HEK293 (cell line): ENCODE data around the gene LY6G5B.

Experiments
- CTCF ChIP-seq: fragments of 450-650 bp; formaldehyde crosslinking; IDR thresholded peaks from 2 replicates; pipeline ENCODE4 v1.5.1; 2016; ENCODE audit warnings: missing biosample characterization, missing genetic modification characterization
- SCRT2 ChIP-seq: fragments of 450-650 bp; formaldehyde crosslinking; IDR thresholded peaks from 2 replicates; pipeline ENCODE4 v1.5.1; 2016; ENCODE audit warnings: missing biosample characterization, missing genetic modification characterization

GRCh38 chr6:31710523-31711219 is 40.9 kb downstream of the LY6G5B start:
- TF ChIP-seq SCRT2 (tag by site-specific recombination) (no peak), CTCF (tag by site-specific recombination) (no peak)
